SKM-1 treated with dmso at 0.1 percent for 144 hours (cell line): ENCODE data around the gene TEX54.
"Not testable (repeated sequence)": the region's sequence is repeated elsewhere in the genome, so short reads cannot be mapped to it uniquely, and the experiment has no call there.

ENCODE experiments used
- DNase-seq: peaks from one replicate; lab custom pipeline; 2025; ENCODE audit not compliant: unreplicated experiment; lab: John Stamatoyannopoulos, UW

TEX54 gene

DNA sequence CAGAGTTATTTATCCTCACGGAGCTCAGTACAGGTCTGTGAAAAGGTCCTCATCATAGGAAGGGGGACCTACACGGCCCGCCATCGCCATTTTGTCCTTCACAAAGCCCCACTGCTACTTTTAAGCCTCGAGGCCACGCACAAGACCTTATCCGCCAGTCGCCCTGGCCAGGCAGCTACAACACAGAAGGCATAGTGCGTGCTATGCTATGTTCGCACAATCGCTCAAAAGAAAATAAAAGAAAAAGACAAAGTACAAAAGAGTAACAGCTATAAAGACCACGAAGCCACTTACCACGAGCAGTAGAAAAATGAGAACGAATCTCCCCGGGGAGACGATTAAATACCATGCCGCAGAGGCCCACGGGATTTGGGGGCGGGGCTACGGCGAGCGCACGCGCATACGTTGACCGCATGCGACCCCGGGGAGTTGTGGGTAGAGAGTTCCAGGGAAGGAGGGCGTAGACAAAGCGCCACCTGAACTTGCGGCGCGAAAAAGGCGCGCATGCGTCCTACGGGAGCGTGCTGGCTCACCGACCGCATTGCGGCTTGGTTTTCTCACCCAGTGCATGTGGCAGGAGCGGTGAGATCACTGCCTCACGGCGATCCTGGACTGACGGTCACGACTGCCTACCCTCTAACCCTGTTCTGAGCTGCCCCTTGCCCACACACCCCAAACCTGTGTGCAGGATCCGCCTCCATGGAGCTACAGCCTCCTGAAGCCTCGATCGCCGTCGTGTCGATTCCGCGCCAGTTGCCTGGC, 23.1 kb upstream of the TEX54 start:
- peak; percentile 98 for DNase-seq

DNA sequence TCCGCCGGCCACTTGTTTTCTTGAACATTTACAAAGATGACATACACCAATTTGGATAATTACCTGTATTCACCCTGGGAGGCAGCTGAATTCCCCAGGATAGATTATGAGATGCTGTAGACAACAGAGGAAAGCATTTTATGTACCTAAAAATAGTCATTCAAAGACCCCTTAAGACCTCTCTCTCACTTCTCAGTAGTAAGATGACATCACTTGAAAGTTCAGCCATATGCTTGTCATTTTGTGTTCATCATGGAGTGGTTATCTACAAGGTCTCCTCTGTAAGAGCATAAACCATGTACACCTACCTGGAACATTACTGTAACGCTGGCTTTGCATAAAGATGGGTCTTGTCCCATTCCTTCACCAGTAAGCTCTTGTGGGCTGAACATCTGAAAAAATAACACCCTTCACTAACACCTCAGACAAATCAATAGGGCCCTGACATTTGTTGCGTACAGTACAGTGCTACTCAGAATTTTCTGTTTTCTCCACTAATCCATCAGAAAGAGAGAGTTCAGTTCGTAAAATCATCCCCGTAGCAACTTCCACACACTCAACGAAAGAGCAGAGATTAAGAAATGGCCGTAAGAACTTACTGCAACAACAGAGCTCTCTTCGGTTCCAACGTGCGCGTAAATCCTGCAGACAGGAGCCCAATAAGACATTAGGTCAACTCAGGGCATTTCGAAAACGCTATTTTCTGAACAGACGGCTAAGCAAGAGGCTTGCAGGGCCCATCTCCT, 22.4 kb upstream of the TEX54 start:
- no peak for DNase-seq

DNA sequence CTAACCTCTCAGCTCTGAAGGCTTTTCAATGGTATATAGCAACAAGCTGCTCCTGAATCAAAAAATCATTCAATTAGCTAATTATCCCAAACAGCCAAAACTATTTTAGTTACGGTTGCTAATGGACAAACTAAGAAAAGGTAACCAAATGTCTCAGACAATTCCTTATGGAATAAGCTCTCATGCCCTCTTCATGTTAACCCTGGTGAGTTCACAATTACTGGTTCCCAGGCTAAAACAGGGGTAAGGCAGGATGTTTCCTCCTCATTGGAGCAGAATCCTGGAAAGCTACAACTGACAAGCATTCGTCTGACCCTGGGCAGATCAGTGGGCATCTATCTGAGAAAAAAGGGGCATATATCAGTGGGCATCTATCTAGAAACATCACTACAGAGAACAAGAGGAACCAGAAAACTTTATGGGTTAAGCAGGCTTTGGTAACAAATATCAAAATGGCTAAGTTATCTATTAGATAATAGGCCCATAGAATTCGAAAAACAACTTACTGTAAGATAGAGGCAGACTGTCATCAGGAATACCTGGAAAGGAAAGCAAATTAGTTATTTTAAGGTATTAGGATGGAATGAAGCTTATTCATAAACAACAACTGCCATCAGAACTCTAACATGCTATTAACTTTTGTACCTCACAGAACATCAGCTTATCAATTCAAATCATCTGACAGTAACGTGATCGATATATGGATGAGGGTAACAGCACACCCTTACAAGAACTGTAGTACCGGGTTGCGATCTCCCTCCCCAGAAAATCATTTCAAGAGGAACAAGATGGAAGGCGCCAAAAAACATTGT, 21.6 kb upstream of the TEX54 start:
- DNase-seq, result no peak

DNA sequence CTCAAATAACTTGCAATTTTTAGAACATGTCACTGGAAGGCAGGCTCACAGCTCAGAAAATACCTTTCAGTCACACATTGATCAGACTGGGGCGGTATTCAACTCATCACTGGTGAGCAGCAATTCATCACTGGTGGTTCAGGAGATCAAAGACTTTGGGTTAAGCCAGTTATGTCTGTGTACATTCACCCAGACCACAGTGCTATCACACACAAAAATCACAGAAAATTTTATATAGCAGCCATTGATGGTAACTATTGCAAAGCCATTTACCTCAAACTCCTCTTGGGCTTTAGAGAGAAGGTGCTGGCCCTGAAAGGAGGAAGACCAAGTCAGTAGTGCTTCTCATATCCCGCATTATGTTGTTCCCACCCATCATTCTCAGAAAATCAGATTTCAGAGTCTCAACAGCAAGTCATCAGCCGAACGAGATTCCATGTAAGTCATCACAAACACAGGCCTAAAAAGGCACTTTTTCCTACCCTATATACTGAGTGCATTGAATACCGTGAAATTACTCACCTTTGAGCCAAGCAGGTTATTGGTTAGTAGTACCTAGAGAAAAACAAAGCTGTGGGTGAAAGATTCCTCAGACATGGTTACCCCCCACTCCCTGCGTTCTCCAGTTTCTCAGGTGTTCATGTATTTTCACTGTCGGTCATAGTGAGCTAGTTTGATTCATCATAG, 20.8 kb upstream of the TEX54 start:
- DNase-seq, result no peak

DNA sequence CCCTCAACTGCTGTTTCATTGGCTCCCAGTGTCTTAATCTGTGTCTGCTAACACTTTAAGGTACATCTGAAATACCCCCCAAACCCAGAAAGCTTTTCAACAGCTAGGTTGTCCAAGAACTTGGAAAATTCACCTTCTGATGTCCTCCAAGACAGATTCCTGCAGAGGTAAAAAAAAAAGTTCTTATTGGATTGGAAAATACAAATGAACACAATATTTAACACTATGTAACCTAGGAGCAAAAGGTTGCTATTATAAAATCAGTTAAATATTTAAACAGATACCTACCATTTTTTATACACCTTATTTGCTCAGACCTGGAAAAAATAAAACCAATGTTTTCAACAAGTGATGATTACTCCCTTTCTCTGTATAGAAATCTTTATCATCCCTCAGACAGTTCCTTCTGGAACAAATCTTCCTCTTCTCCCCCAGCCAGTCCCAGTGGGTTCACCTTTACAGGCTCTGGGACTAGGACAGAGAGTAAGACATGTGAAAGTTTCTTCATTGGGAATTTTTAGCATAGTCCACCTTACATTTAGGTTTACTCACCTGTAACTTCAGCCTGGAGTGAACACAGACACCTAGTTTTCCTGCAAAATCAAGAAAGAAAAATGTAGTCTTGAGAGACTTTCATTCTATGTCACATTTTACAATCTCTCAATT, 20.0 kb upstream of the TEX54 start:
- no peak for DNase-seq

DNA sequence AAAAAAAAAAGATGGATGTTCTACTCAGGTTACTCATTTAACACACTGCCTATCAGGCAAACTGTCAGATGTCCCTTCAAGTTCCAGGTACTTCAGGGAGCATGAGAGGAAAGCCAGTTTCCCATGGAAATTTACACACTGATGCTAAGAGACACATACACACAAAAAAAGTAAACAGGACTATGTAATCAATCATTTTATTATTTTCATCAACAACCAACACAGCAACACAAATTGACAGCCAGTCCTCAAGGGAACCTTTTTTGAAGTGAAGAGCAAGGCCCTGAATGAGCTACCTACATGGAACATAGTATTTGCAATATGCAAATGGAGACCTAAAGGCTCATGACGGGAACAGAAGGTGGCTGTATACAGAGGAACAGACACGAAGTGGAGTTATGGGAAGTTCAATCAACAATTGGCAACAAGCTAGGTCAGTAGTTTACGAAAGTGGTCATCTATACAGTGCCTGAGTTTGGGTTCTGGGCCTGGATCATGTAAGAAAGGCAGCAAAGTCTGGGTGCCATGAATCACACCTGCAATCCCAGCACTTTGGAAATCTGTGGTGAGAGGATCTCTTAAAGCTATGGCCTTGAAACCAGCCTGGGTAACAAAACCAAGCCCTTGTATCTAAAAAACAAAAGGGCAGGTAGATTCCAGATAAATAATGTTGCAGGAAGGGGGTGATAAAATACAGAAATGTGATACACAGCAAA, 19.3 kb upstream of the TEX54 start:
- DNase-seq, result no peak

DNA sequence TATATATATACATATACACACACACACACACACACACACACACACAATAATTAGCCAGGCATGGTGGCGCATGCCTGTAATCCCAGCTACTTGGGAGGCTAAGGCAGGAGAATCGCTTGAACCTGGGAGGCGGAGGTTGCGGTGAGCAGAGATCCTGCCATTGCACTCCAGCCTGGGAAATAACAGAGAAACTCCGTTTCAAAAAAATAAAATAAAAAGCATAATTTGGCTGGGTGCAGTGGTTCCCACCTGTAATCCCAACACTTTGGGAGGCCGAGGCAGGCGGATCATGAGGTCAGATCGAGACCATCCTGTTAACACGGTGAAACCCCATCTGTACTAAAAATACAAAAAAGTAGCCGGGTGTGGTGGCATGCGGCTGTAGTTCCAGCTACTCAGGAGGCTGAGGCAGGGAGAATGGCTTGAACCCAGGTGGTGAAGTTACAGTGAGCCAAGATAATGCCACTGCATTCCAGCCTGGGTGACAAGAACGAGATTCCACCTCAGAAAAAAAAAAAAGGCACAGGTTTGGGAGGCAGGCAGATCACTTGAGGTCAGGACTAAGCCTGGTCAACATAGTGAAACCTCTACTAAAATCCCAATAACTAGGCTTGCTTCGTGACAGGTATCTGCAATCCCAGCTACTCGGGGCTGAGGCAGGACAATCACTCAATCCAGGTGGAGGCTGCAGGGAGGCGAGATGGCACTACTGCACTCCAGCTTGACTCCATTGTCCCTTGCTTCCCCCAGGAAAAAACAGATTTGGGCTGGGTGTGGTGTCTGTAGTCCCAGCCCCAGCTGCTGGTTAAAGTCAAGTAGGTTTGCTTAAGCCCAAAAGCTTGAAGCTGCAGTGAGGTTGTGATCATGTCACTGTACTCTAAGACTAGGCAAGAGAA, 18.5 kb upstream of the TEX54 start:
- peak; percentile 13 for DNase-seq

DNA sequence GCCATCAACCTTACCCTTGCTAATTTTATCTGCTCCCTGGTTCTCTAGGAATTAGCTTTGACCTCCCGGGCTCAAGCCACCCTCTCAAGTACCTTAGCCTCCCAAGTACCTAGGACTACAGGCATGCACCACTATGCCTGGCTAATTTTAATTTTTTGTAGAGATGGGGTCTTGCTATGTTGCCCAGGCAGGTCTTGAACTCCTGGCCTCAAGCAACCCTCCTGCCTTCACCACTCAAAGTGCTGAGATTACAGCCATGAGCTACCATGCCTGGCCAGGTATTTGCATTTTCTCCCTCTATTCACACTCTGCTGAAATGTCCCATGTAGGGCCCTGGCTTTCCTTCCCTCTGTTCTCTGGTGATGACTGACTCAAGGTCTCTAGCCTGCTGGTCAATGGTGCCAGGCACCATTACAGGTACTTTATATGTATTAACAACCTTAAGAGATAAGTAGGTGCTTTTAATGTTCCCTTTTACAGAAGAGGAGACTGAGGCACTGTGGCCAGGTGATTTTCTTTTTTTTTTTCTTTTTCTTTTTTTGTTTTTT, 15.2 kb upstream of the TEX54 start:
- no peak for DNase-seq

DNA sequence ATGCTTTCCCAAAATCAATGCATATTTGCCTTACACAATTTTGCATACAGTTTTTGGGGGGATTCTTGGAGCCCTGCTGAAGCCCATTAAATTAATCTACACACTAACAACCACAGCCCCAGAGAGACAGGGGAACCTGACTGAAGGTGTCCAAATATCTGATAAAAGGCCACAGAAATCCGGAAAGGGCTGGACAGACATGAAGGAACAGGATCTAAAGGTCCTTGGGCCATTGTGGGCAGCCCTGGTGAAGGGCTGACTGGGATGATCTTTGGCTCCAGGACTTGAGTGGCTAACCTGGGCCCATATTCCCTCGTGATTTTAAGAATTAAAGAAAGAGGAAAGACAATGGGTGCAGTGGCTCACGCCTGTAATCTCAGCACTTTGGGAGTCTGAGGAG, 13.5 kb upstream of the TEX54 start:
- no peak for DNase-seq

DNA sequence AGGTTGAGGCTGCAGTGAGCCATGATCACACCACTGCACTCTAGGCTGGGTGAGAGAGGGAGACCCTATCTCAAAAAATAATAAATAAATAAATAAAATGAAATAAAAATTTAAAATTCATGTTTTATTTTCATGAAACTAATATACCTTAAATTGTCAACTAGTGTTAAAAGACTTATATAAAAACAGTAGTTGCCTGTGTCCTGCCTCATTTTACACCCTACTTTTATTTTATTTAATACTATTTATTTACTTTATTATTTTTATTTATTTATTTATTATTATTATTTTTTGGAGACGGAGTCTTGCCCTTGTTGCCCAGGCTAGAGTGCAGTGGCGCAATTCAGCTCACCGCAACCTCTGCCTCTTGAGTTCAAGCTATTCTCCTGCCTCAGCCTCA, 11.5 kb upstream of the TEX54 start:
- DNase-seq, result no peak

DNA sequence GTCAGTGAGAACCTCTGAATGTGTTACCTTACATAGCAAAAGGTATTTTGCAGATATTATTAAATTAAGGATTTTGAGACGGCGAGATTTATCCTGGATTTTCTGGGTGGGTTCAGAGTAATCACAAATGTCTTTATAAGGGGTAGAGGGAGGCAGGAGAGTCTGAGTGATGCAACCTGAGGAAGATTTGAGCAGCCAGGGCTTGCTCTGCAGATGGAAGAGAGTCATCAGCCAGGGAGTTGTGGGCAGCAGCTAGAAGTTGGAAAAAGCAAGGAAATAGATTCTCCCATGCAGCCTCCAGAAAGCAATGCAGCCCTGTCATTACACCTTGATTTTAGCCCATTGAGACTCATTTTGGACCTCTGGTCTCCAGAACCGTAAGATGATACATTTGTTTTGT, 10.8 kb upstream of the TEX54 start:
- no peak for DNase-seq

DNA sequence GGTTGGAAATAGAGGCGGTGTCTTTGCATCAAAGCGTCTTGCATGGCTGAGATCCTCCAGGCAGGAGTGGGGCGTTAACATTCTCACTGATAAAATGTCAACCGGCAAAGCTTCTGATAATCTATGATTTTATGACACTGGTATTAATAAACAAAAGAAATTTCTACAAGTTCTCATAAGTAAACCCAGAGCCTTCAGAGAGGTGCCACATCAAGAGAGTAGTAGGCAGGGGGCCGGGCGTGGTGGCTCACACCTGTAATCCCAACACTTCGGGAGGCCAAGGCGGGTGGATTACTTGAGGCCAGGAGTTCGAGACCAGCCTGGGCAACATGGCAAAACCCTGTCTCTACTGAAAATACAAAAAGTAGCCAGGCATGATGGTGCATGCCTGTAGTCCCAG, 10.2 kb upstream of the TEX54 start:
- not testable (repeated sequence) for DNase-seq

DNA sequence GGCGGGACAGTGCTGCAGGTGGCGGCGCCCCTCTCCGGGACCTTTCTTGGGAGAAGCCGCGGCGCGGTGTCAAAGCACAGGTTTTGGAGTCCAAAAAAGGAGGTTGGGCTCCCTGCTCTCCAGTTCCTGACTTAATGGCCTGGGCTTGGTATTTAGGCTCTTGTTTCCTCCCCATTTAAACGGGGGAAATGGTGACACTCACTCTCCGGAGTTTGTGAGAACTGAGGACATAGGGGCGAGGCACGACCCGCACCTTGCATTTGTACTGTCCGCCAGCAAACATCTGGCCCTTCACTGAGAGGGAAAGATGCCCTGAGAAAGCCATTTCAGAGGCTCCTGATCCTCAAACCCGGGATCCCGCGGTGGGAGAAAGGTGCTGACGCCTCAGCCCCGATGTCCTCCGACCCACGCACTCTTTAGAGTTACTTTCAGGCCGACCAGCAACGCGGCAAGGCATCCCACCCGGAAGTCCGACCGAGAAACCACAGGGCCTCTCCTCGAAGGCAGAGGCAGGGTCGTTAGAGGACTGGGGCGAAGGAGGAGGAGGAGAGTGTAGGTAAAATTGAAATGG, 9.6 kb upstream of the TEX54 start:
- no peak for DNase-seq

DNA sequence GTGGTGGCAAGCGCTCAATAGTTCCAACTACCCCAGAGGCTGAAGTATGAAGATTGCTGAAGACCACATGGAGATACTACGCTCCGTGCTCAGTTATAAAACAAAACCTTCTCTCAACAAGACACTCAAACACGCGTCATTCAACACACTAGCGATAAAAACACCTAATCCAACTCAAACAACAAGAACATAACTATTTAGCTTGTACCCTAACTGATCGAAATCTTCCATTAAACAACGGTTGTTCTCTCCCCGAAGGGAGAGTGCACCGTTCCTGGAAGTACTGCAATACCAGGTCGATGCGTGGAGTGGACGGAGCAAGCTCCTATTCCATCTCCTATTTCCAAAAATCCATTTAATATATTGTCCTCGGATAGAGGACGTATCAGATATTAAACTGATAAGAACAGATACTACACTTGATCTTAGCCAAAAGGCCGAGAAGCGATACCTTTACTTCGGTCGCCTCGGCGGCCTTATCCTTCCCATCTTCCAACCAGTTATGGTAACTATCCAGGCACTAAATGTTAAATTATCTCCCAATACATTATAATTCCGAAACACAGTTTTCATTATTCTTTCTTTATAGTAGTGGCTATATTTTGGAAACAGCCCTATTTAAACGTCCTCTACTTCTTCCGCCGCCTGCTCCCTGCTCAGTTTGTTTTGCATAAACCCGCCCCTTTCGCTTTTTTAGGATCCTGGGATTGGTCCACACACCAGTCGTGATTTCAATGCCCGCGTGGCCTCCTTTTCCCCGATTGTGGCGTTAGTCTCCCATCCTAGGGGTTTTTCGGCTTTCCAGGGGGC, 8.9 kb upstream of the TEX54 start:
- peak; percentile 99 for DNase-seq

DNA sequence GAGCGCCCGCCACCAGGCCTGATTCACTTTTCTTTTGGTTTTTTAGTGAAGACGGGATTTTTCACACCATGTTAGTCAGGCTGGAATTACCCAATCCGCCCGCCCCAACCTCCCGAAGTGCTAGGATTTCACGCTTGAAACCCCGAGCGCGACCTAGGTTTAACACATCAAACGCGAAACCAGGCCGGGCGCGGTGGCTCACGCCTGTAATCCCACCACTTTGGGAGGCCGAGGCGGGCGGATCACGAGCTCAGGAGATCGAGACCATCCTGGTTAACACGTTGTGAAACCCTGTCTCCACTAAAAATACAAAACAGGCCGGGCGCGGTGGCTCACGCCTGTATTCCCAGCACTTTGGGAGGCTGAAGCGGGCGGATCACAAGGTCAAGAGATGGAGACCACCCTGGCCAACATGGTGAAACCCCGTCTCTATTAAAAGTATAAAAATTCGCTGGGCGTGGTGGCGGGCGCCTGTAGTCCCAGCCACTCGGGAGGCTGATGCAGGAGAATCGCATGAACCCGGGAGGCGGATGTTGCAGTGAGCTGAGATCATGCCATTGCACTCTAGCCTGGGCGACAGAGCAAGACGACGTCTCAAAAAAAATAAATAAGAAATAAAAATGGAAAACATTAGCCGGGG, 8.2 kb upstream of the TEX54 start:
- peak; percentile 70 for DNase-seq

DNA sequence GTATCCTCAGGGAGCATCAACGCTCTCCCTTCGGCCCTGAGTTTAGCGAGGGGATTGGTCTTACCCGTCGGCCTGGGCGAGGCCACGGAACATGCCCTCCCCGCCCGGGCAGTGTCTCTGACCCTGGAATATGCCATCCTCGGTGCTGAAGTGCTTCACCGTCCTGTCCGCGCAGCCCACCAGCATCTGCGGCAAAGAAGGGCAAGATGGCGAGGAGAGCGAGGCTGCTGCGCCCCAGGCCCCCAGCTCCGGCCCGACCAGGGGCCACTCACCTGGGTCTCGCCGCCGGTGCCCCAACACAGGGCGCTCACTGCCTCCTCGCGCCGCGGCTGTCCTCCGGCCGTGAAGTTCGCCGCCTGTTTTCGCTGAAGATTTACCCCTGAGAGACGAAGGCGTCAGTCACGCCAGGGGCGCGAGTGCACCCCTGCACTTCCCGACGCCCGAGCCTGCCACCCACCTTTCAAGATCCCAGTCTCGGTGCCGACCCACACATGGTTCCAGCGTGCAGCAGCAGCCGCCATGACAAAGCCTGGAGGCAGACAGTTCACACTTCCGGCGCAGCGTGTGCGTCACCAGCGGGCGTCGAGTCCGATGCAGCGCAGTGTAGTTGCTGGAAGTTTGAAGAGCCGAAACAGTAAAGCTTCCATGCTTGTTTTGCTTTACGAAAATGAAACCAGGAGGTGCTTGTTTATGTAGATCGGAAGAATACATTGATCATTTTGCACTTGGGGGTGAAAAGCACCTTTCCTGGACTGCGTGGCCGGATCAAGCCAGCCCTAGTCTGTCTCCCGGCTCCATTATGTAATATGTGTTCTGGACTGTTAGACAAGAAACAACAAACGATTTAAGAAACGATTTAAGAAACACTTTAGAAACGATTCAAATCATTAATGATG, 6.7 kb upstream of the TEX54 start, which contains the start of gene WDR74:
TSS of gene WDR74 (minus strand) at position 541 of the 896 bp plus-strand sequence. CDS start at position 521, 20 bp downstream.
- DNase-seq, result peak; percentile 88
